ENCODE data around the gene STARD3. TPM values are rescaled to one million over a fixed set of nuclear protein-coding genes. Genes with fewer than 3 reads are reported as not detected.
"Not testable (repeated sequence)": the region's sequence is repeated elsewhere in the genome, so short reads cannot be mapped to it uniquely, and the experiment has no call there.

Gene STARD3
- polyA plus RNA-seq, 1 donor = 57.9 TPM

GRCh38 chr17:39706921-39707337 is 70.0 kb downstream of the STARD3 start:
- H3K27me3 ChIP-seq (ENCODE audit: control insufficient read depth, insufficient read depth, low read length) = no peaks in the 10 kb centered on the region
- WGBS (ENCODE audit: insufficient coverage, low lambda C conversion rate) = no CpG with 5 or more reads among the region's 7 CpGs
- H3K27ac ChIP-seq (ENCODE audit: low read length) = no peak overlapping the region
- H3K9me3 ChIP-seq (ENCODE audit: control insufficient read depth, low read depth, low read length) = no peaks in the 10 kb centered on the region
- H3K4me1 ChIP-seq (ENCODE audit: control insufficient read depth, insufficient read depth, low read length) = peaks cover 42% of the 10 kb centered on the region
- no peak overlapping the region for H3K4me3 ChIP-seq (ENCODE audit: low read length)
- no peak for DNase-seq
- H3K36me3 ChIP-seq (ENCODE audit: control insufficient read depth, insufficient read depth, low read length) = peaks cover 77% of the 10 kb centered on the region

GRCh38 chr17:39709319-39709997 is 72.5 kb downstream of the STARD3 start:
- Histone ChIP-seq H3K36me3 (ENCODE audit: control insufficient read depth, insufficient read depth, low read length) (peaks cover 88% of the 10 kb centered on the region), H3K27me3 (ENCODE audit: control insufficient read depth, insufficient read depth, low read length) (no peaks in the 10 kb centered on the region), H3K4me1 (ENCODE audit: control insufficient read depth, insufficient read depth, low read length) (peaks cover 19% of the 10 kb centered on the region), H3K4me3 (ENCODE audit: low read length) (no peak overlapping the region), H3K9me3 (ENCODE audit: control insufficient read depth, low read depth, low read length) (no peaks in the 10 kb centered on the region), H3K27ac (ENCODE audit: low read length) (no peak overlapping the region)
- no CpG with 5 or more reads among the region's 14 CpGs for WGBS (ENCODE audit: insufficient coverage, low lambda C conversion rate)
- no peak for DNase-seq

GRCh38 chr17:39709998-39710964 is 73.3 kb downstream of the STARD3 start:
- H3K4me3 ChIP-seq (ENCODE audit: low read length) = no peak overlapping the region
- H3K9me3 ChIP-seq (ENCODE audit: control insufficient read depth, low read depth, low read length) = no peaks in the 10 kb centered on the region
- H3K27me3 ChIP-seq (ENCODE audit: control insufficient read depth, insufficient read depth, low read length) = no peaks in the 10 kb centered on the region
- WGBS (ENCODE audit: insufficient coverage, low lambda C conversion rate) = no CpG with 5 or more reads among the region's 20 CpGs
- H3K27ac ChIP-seq (ENCODE audit: low read length) = no peak overlapping the region
- H3K36me3 ChIP-seq (ENCODE audit: control insufficient read depth, insufficient read depth, low read length) = peaks cover 91% of the 10 kb centered on the region
- no peak for DNase-seq
- H3K4me1 ChIP-seq (ENCODE audit: control insufficient read depth, insufficient read depth, low read length) = peaks cover 11% of the 10 kb centered on the region

- H3K4me1 ChIP-seq (ENCODE audit: control insufficient read depth, insufficient read depth, low read length); DNase-seq; H3K9me3 ChIP-seq (ENCODE audit: control insufficient read depth, low read depth, low read length); H3K4me3 ChIP-seq (ENCODE audit: low read length); H3K27me3 ChIP-seq (ENCODE audit: control insufficient read depth, insufficient read depth, low read length); H3K27ac ChIP-seq (ENCODE audit: low read length): not testable (repeated sequence)
- WGBS (ENCODE audit: insufficient coverage, low lambda C conversion rate) = no CpG with 5 or more reads among the region's 11 CpGs
- peaks cover 92% of the 10 kb centered on the region for H3K36me3 ChIP-seq (ENCODE audit: control insufficient read depth, insufficient read depth, low read length)
Observed at GRCh38 chr17:39711071-39711470, 74.1 kb downstream of the STARD3 start.

- H3K4me1 ChIP-seq (ENCODE audit: control insufficient read depth, insufficient read depth, low read length) = no peaks in the 10 kb centered on the region
- H3K9me3 ChIP-seq (ENCODE audit: control insufficient read depth, low read depth, low read length) = no peaks in the 10 kb centered on the region
- H3K4me3 ChIP-seq (ENCODE audit: low read length) = no peak overlapping the region
- WGBS (ENCODE audit: insufficient coverage, low lambda C conversion rate) = no CpG with 5 or more reads among the region's 10 CpGs
- peaks cover 92% of the 10 kb centered on the region for H3K36me3 ChIP-seq (ENCODE audit: control insufficient read depth, insufficient read depth, low read length)
- no peak for DNase-seq
- H3K27ac ChIP-seq (ENCODE audit: low read length) = no peak overlapping the region
- H3K27me3 ChIP-seq (ENCODE audit: control insufficient read depth, insufficient read depth, low read length) = no peaks in the 10 kb centered on the region
Observed at GRCh38 chr17:39711851-39712250, 74.9 kb downstream of the STARD3 start.

Other genes starting within 250 kb of the STARD3 start
- gene FBXL20, start 235.5 kb upstream of the STARD3 start, polyA plus RNA-seq = 8.8 TPM
- 27.8 TPM for gene MED1, start 185.9 kb upstream of the STARD3 start, polyA plus RNA-seq
- 45.9 TPM for gene CDK12, start 175.7 kb upstream of the STARD3 start, polyA plus RNA-seq
- 0.01 TPM for gene NEUROD2, start 29.2 kb upstream of the STARD3 start, polyA plus RNA-seq
- gene PPP1R1B, start 10.2 kb upstream of the STARD3 start, polyA plus RNA-seq = 20.4 TPM
- gene TCAP, start 28.2 kb downstream of the STARD3 start, polyA plus RNA-seq = 2.2 TPM
- gene PNMT, start 31.3 kb downstream of the STARD3 start, polyA plus RNA-seq = 2.1 TPM
- gene PGAP3, start 50.9 kb downstream of the STARD3 start, polyA plus RNA-seq = 31.8 TPM
- 175 TPM for gene ERBB2, start 62.9 kb downstream of the STARD3 start, polyA plus RNA-seq
- gene MIEN1, start 93.4 kb downstream of the STARD3 start, polyA plus RNA-seq = 43.8 TPM
- gene GRB7, start 100.8 kb downstream of the STARD3 start, polyA plus RNA-seq = 35.9 TPM
- 2.4 TPM for gene IKZF3, start 227.2 kb downstream of the STARD3 start, polyA plus RNA-seq
- gene ZPBP2, start 231.1 kb downstream of the STARD3 start, polyA plus RNA-seq = 0.03 TPM

Data from large intestine (tissue), 3 donors.